A549 treated with ZK216348 at 1 μM for 4 hours (cell line): Measurements from ENCODE around the gene PALD1. TPM values are rescaled to one million over a fixed set of nuclear protein-coding genes. Genes with fewer than 3 reads are reported as not detected.

Experiments
- total RNA-seq: library from RNA; stranded (reverse); fragments of 200-300 nt; extraction: Qiagen RNA extraction; gene quantifications from 5 replicates; pipeline ENCODE4 v1.2.3, GENCODE V29; 2022; ENCODE audit warnings: low read depth

PALD1 gene
- total RNA-seq, result 4.2 to 8.5 TPM (median 7.4 TPM) in 5 replicates

GRCh38 chr10:70478191-70479164, at the start of gene PALD1:
TSS of gene PALD1 (plus strand) at chr10:70478767. CDS start at chr10:70525952, 47,185 bp downstream.

GRCh38 chr10:70441161-70441894, 37.2 kb upstream of the PALD1 start, which contains the start of gene NODAL:
TSS of gene NODAL (minus strand) at chr10:70441681. CDS start at chr10:70441667, 14 bp downstream.

GRCh38 chr10:70602665-70603448, 124.3 kb downstream of the PALD1 start, which contains the start of gene PRF1:
TSS of gene PRF1 (minus strand) at chr10:70602741. CDS start at chr10:70600902, 1,839 bp downstream.

Other genes starting within 250 kb of the PALD1 start
- 187 to 273 TPM (median 205 TPM) in 5 replicates for gene PPA1, start 245.3 kb upstream of the PALD1 start, total RNA-seq
- not detected in 5 replicates for gene NPFFR1, start 194.8 kb upstream of the PALD1 start, total RNA-seq
- gene LRRC20, start 96.1 kb upstream of the PALD1 start, total RNA-seq, result 17.1 to 21.9 TPM (median 20.6 TPM) in 5 replicates
- 10.3 to 16.1 TPM (median 14.9 TPM) in 5 replicates for gene EIF4EBP2, start 74.6 kb upstream of the PALD1 start, total RNA-seq
- gene NODAL, start 37.1 kb upstream of the PALD1 start, total RNA-seq, result not detected in 5 replicates
- not detected in 5 replicates for gene PRF1, start 124.0 kb downstream of the PALD1 start, total RNA-seq
- gene ADAMTS14, start 193.7 kb downstream of the PALD1 start, total RNA-seq, result 0.05 to 0.14 TPM (median 0.07 TPM) in 4 of 5 replicates, not detected in the other